ENCODE data around the gene PBX2.

- TF ChIP-seq, protein P1, sequence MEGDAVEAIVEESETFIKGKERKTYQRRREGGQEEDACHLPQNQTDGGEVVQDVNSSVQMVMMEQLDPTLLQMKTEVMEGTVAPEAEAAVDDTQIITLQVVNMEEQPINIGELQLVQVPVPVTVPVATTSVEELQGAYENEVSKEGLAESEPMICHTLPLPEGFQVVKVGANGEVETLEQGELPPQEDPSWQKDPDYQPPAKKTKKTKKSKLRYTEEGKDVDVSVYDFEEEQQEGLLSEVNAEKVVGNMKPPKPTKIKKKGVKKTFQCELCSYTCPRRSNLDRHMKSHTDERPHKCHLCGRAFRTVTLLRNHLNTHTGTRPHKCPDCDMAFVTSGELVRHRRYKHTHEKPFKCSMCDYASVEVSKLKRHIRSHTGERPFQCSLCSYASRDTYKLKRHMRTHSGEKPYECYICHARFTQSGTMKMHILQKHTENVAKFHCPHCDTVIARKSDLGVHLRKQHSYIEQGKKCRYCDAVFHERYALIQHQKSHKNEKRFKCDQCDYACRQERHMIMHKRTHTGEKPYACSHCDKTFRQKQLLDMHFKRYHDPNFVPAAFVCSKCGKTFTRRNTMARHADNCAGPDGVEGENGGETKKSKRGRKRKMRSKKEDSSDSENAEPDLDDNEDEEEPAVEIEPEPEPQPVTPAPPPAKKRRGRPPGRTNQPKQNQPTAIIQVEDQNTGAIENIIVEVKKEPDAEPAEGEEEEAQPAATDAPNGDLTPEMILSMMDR (conservative IDR thresholded peaks at IDR 0.05 in 1 of 2, IDR thresholded peaks at IDR 0.05 in 1 of 2; ENCODE audit: extremely low read depth in 1 of 2, insufficient read depth in 1 of 2, low read depth in 1 of 2, low read length in 2 of 2): no peak
- TF ChIP-seq EZH2 (IDR thresholded peaks at IDR 0.05; ENCODE audit: borderline replicate concordance, low read length): no peak
Observed at GRCh38 chr6:32168350-32168749, 21.7 kb downstream of the PBX2 start.
